Skeletal muscle tissue (tissue), 4 donors: Measurements from ENCODE around the gene CA6. TPM values are rescaled to one million over a fixed set of nuclear protein-coding genes. Genes with fewer than 3 reads are reported as not detected.
"Not testable (repeated sequence)": the region's sequence is repeated elsewhere in the genome, so short reads cannot be mapped to it uniquely, and the experiment has no call there.

Source experiments
- H3K27ac ChIP-seq: one replicate; pipeline ENCODE4 v1.7.0; 2013; ENCODE audit warnings: mild to moderate bottlenecking, low read depth, low read length, inconsistent platforms
- H3K27me3 ChIP-seq, 3 donors: one replicate each; pipeline ENCODE4 v1.7.0; 2013; ENCODE audit warnings: low read length in 3 of 3; ENCODE audit not compliant: control insufficient read depth in 3 of 3, insufficient read depth in 3 of 3
- H3K36me3 ChIP-seq, 3 donors: one replicate each; pipeline ENCODE4 v1.7.0; 2013; ENCODE audit warnings: low read length in 3 of 3; ENCODE audit not compliant: control insufficient read depth in 3 of 3, insufficient read depth in 3 of 3
- H3K4me1 ChIP-seq, 3 donors: one replicate each; pipeline ENCODE4 v1.7.0; 2013; ENCODE audit warnings: low read length in 3 of 3, mild to moderate bottlenecking in 3 of 3; ENCODE audit not compliant: control insufficient read depth in 3 of 3, insufficient read depth in 3 of 3
- H3K4me3 ChIP-seq, 3 donors: one replicate each; pipeline ENCODE4 v1.7.0; 2013; ENCODE audit warnings: low read length in 3 of 3
- H3K9ac ChIP-seq, 3 donors: one replicate each; pipeline ENCODE4 v1.7.0; 2013; ENCODE audit warnings: low read length in 3 of 3, mild to moderate bottlenecking in 3 of 3, moderate library complexity in 2 of 3, low read depth in 1 of 3
- H3K9me3 ChIP-seq, 3 donors: one replicate each; pipeline ENCODE4 v1.7.0; 2013; ENCODE audit warnings: low read length in 3 of 3; ENCODE audit not compliant: control insufficient read depth in 3 of 3
- total RNA-seq: library from RNA; depleted of rRNA; stranded (reverse); fragments of >200 nt; gene quantifications from one replicate; pipeline ENCODE4 v1.2.3, GENCODE V29; 2014
- donor health status: Osteomylitis.

The CA6 gene
- total RNA-seq, 1 donor from 2014 or later: not detected

DNA sequence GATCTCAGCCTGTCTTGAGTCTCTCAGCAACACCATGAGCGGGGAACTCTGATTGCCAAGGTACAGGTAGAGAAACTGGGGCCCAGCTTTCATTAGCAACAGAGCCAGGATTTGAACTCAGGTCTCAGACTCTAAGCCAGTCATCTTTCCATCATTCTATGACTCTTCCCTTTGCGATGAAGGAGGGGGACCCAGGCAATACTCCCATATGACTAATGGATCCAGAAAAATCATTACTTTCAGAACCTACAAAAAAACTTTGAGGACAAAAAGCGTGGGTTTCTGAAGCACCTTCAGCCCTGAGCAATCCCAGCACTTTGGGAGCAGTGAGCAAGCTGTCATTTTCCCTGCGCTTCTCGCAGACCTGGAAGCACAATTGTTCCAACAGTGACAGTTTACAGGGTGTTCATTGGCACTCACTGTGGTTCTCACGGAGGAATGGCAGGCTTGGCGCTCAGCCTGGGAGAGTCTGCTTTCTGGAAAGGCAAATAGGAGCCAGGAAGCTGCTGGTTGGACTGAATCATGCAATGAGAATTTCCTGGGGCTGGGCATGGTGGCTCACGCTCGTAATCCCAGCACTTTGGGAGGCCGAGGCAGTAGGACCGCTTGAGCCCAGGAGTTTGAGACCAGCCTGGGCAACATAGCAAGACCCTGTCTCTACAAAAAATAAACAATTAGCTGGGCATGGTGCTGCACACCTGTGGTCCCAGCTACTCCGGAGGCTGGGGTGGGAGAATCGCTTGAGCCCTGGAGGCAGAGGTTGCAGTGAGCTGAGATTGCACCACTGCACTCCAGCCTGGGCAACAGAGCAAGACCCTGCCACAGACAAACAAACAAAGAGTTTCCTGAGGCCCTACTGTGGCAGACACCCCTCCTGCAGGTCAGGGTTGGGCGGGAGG, 40.5 kb downstream of the CA6 start:
- Histone ChIP-seq H3K36me3 (no peaks in the 10 kb centered on the region), H3K9me3 (no peaks in the 10 kb centered on the region), H3K9ac (peak overlapping the region in 1 of 3 donors; percentile 69), H3K4me3 (no peak overlapping the region), H3K4me1 (peaks cover 7 to 12% (median 9%) of the 10 kb centered on the region in 3 donors), H3K27me3 (no peaks in the 10 kb centered on the region), H3K27ac (no peak overlapping the region)

DNA sequence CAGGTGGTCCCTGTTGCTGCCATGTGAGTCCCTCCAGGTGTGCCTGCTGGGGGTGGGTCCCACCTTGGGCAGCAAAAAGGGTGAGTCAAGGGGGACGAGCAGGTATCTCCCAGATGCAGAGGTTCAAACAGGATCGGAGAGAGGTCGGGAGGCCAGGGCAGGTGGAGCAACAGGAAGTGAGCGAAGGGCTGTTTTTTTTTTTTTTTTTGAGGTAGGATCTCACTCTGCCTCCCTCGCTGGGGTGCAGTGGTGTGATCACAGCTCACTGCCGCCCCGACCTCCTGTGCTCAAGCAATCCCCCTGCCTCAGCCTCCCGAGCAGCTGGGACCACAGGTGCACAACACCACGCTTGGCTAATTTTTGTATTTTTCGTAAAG, 41.1 kb downstream of the CA6 start:
- Histone ChIP-seq H3K4me1 (peaks cover 7 to 12% (median 9%) of the 10 kb centered on the region in 3 donors), H3K9me3 (no peaks in the 10 kb centered on the region), H3K27me3 (no peaks in the 10 kb centered on the region), H3K9ac (no peak overlapping the region), H3K36me3 (no peaks in the 10 kb centered on the region), H3K27ac (no peak overlapping the region), H3K4me3 (no peak overlapping the region)

DNA sequence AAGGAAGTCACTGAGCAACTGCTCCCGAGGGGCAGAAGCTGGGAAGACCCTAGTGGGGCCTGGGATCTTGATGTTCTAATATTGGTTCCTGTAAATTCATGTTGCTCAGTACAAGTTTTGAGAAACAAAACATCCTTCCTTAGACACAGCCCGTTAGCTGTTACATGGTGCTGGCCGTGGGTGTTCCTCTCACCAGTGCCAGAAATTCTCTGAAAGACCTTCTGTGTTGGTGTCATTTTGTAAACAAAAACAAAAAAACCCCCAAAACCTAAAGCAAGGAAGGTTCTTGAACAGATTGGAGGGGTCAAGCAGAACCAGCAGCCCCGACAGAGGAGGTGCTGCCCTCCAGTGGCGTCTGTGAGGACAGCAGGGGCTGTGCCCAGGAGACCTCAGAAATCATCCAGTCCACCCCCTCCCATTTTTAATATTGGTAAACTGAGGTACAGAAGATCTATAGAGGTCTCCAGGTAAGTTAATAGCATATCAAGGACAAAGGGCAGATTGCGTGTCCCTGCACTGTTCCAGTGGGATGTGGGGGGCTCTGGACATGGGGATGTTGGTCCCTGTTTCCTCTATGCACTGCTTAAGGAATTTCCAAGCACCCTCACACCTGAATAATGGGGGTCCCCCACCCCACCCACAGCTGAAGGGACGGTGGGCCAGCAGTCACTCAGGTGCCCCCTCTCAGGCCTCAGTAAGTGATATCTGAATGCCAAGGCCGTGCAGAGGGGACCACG, 42.4 kb downstream of the CA6 start:
- Histone ChIP-seq H3K9ac (peak overlapping the region in 1 of 3 donors; percentile 8), H3K36me3 (no peaks in the 10 kb centered on the region), H3K27me3 (no peaks in the 10 kb centered on the region), H3K4me1 (peaks cover 7 to 12% (median 9%) of the 10 kb centered on the region in 3 donors), H3K4me3 (no peak overlapping the region), H3K9me3 (no peaks in the 10 kb centered on the region), H3K27ac (no peak overlapping the region)

DNA sequence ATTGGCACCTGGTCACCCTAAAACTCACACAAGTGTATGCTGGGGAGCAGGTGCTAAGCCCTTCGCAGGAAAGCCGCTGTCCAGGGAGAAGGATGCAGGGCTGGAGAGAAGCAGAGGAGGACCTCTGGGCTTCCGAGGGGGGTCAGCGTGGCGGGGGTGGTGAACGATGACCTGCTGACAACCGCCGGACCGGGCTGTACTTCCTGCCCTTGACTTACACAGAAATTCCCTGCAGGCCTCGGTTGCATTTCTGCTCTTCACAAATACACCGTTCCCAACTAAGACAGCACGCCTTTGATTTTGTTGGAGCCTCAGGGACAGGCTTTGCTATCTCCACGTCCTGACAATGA, 42.9 kb downstream of the CA6 start:
- peaks cover 7 to 12% (median 9%) of the 10 kb centered on the region in 3 donors for H3K4me1 ChIP-seq
- H3K27me3 ChIP-seq: no peaks in the 10 kb centered on the region
- H3K4me3 ChIP-seq: no peak overlapping the region
- no peaks in the 10 kb centered on the region for H3K9me3 ChIP-seq
- H3K9ac ChIP-seq: no peak overlapping the region
- no peak overlapping the region for H3K27ac ChIP-seq
- H3K36me3 ChIP-seq: no peaks in the 10 kb centered on the region

DNA sequence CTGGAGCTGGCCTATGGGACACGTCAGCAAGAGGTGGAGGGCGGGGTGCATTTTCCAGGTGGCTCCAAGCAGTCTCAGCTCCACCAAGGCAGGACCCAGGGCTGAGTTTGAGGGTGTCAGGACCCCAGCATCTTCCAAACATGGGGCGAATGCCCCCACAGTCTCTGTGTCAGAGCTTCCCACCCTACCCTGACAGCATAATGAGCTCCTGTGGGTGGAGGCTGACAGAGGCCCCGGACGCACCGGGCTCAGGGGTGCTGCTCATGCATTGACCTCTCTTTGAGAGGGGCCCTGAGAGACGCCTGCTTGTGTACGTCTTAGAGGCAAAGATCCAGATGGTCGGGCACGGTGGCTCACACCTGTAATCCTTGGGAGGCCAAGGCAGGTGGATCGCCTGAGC, 43.4 kb downstream of the CA6 start:
- Histone ChIP-seq H3K4me3 (no peak overlapping the region), H3K9ac (no peak overlapping the region), H3K4me1 (peaks cover 7 to 12% (median 9%) of the 10 kb centered on the region in 3 donors), H3K9me3 (no peaks in the 10 kb centered on the region), H3K27ac (no peak overlapping the region), H3K36me3 (no peaks in the 10 kb centered on the region), H3K27me3 (no peaks in the 10 kb centered on the region)

DNA sequence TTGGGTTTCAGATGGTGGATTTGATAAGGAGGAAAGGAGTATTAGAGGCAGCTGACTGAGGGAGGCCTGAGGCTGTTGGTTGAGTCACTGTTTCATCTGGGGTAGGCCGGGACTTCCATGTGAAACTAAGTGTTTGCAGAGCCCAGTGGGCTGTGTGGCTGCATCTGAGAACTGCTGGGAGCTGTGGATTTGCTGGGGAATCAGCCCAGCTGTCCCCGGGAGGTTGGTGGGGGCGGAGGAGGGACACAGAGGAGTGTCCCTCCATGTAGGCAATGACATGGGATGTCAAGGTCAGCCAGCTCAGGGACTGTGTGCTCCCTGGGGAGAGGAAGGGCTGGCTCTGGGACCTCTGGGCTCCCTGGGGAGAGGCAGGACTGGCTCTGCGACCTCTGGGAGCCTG, 44.2 kb downstream of the CA6 start:
- no peak overlapping the region for H3K9ac ChIP-seq
- H3K27me3 ChIP-seq: no peaks in the 10 kb centered on the region
- H3K27ac ChIP-seq: no peak overlapping the region
- H3K4me3 ChIP-seq: no peak overlapping the region
- peaks cover 7 to 12% (median 9%) of the 10 kb centered on the region in 3 donors for H3K4me1 ChIP-seq
- no peaks in the 10 kb centered on the region for H3K9me3 ChIP-seq
- H3K36me3 ChIP-seq: no peaks in the 10 kb centered on the region

DNA sequence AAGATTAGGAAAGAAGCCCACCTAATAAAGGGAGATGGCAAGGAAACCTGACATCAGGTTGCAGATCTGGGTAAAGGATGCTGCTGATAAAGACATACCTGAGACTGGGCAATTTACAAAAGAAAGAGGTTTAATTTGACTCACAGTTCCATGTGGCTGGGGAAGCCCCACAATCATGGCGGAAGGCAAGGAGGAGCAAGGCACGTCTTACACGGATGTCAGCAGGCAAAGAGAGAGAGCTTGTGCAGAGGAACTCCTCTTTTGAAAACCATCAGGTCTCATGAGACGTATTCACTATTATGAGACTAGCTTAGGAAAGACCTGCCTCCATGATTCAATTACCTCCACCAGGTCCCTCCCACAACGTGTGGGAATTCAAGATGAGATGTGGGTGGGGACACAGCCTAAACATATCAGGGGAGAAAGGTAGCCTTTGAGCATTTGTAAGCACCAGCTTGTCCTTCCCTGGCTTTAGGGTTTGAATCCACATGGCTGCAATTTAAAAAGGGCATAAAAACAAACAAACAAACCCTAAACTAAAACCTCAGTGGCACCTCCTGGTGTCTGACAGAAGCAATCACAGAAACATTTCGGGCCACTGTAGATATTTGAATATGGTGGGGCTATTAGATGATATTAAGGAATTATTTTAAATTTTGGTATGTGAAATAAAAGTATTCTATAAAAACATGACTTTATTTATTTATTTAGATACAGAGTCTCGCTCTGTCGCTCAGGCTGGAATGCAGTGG, 47.4 kb downstream of the CA6 start:
- no peak overlapping the region for H3K9ac ChIP-seq
- no peaks in the 10 kb centered on the region for H3K36me3 ChIP-seq

DNA sequence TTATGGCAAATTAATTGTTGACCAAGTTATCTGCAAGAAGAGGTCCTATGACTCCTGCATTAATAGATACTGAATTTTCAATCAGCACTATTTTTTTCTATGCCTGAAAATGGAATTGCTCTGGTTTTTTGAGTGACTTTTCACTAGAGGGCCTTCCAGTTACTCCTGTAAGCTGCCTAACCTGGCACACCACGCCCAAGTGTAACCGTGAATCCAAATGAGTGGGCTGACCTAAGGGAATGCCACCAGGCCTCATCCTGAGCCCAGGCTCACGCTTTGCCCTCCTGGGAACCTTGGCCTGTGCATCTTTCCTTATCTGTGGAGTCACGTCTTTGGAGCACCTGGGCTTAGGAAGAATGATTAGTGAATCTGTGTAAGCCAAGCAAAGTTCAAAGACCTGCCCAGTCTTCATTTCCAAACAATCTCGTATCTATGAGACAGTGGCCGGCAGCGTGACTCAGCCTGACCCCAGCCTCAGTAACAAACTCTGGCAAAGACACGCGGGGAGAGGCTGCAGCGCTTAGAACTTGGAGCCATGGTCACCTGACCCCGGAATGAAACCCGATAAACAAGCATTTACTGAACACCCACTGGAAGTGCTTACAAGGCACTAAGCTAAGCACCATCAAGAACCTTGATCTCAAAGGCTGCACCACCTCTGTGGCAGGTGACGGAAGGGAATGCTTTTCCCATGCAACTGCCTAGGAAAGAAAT, 48.5 kb downstream of the CA6 start:
- H3K27ac ChIP-seq, H3K36me3 ChIP-seq, H3K4me3 ChIP-seq, H3K9ac ChIP-seq, H3K9me3 ChIP-seq, H3K27me3 ChIP-seq, H3K4me1 ChIP-seq: not testable (repeated sequence)

More for the DNA sequence above, 47.4 kb downstream of the CA6 start:
- Histone ChIP-seq H3K27me3 (no peaks in the 10 kb centered on the region), H3K4me3 (no peak overlapping the region), H3K9me3 (no peaks in the 10 kb centered on the region), H3K27ac (no peak overlapping the region), H3K4me1 (no peaks in the 10 kb centered on the region)

DNA sequence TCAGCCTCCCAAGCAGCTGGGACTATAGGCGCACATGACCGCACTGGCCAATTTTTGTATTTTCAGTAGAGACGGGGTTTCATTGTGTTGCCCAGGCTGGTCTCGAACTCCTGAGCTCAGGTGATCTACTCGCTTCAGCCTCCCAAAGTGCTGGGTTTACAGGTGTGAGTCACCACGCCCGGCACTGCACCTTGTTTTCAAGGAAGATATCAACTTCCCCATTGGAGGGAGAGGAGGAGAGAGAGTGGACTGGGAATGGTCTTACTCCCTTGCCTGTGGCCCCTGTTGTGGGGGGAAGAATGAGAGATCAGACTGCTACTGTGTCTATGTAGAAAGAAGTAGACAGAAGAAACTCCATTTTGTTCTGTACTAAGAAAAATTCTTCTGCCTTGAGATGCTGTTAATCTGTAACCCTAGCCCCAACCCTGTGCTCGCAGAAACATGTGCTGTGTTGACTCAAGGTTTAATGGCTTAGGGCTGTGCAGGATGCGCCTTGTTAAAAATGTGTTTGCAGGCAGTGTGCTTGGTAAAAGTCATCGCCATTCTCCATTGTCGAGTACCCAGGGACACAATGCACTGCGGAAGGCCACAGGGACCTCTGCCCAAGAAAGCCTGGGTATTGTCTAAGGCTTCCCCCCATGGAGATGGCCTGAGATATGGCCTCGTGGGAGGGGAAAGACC, 56.0 kb downstream of the CA6 start:
- H3K27ac ChIP-seq, H3K4me3 ChIP-seq, H3K4me1 ChIP-seq, H3K36me3 ChIP-seq, H3K27me3 ChIP-seq, H3K9ac ChIP-seq, H3K9me3 ChIP-seq: not testable (repeated sequence)
